Measurements from ENCODE around the gene DYNC1H1.

Gene DYNC1H1

GRCh38 chr14:101945171-101945570, 19.2 kb upstream of the DYNC1H1 start:
- no peak for DNase-seq (ENCODE audit: low spot score)

GRCh38 chr14:101947577-101947903, 16.8 kb upstream of the DYNC1H1 start:
- no peak for DNase-seq (ENCODE audit: low spot score)

- peak; percentile 100 for DNase-seq (ENCODE audit: low spot score)
Observed at GRCh38 chr14:101947904-101948665, 16.3 kb upstream of the DYNC1H1 start.

- no peak for DNase-seq (ENCODE audit: low spot score)
Observed at GRCh38 chr14:101948666-101949216, 15.6 kb upstream of the DYNC1H1 start.

GRCh38 chr14:101950100-101950499, 14.3 kb upstream of the DYNC1H1 start:
- no peak for DNase-seq (ENCODE audit: low spot score)

- no peak for DNase-seq (ENCODE audit: low spot score)
Observed at GRCh38 chr14:101950516-101951215, 13.7 kb upstream of the DYNC1H1 start.

GRCh38 chr14:101953151-101953550, 11.2 kb upstream of the DYNC1H1 start:
- DNase-seq (ENCODE audit: low spot score): no peak

- no peak for DNase-seq (ENCODE audit: low spot score)
Observed at GRCh38 chr14:101954501-101954900, 9.9 kb upstream of the DYNC1H1 start.

GRCh38 chr14:101955695-101956161, 8.6 kb upstream of the DYNC1H1 start:
- no peak for DNase-seq (ENCODE audit: low spot score)

GRCh38 chr14:101956179-101956885, 8.0 kb upstream of the DYNC1H1 start:
- no peak for DNase-seq (ENCODE audit: low spot score)

GRCh38 chr14:101957406-101958234, 6.8 kb upstream of the DYNC1H1 start:
- DNase-seq (ENCODE audit: low spot score): no peak

GRCh38 chr14:101958418-101959180, 5.8 kb upstream of the DYNC1H1 start:
- DNase-seq (ENCODE audit: low spot score): no peak

- DNase-seq (ENCODE audit: low spot score): no peak
Observed at GRCh38 chr14:101959277-101959676, 5.1 kb upstream of the DYNC1H1 start.

GRCh38 chr14:101960225-101960624, 4.1 kb upstream of the DYNC1H1 start:
- DNase-seq (ENCODE audit: low spot score): peak; percentile 34

GRCh38 chr14:101961011-101961721, 3.2 kb upstream of the DYNC1H1 start:
- peak; percentile 79 for DNase-seq (ENCODE audit: low spot score)

GRCh38 chr14:101961746-101962502, 2.4 kb upstream of the DYNC1H1 start:
- no peak for DNase-seq (ENCODE audit: low spot score)

- DNase-seq (ENCODE audit: low spot score): no peak
Observed at GRCh38 chr14:101962503-101962874, 1.9 kb upstream of the DYNC1H1 start.

- DNase-seq (ENCODE audit: low spot score): no peak
Observed at GRCh38 chr14:101963052-101963451, 1.3 kb upstream of the DYNC1H1 start.

GRCh38 chr14:101963656-101964296, 597 bp upstream of the DYNC1H1 start:
- no peak for DNase-seq (ENCODE audit: low spot score)

Measured in CD4-positive, alpha-beta T cell treated with Interleukin-2 at 100 ng/mL for 4 hours (primary cell).